CD14-positive monocyte (primary cell): ENCODE measurements around the gene PASD1. TPM values are rescaled to one million over a fixed set of nuclear protein-coding genes. Genes with fewer than 3 reads are reported as not detected.

Experiments used
- DNase-seq, 3 donors: peaks; one replicate each; pipeline ENCODE4 v3.0.0-alpha.2; 2011 to 2022
- H2AFZ ChIP-seq: 2 replicates; pipeline ENCODE4 v1.6.0; 2012; ENCODE audit warnings: mild to moderate bottlenecking, low read depth, low read length, inconsistent platforms; ENCODE audit not compliant: insufficient read depth, poor library complexity, severe bottlenecking
- H3K27ac ChIP-seq, 2 donors: 1 replicate in 1 of 2; 2 replicates in 1 of 2; pipeline ENCODE4 v1.5.1; 2012 to 2013; ENCODE audit warnings: low read length in 2 of 2, control low read depth in 1 of 2, inconsistent platforms in 1 of 2, low read depth in 1 of 2, mild to moderate bottlenecking in 1 of 2
- H3K27me3 ChIP-seq, 2 donors: one replicate each; pipeline versions ENCODE4 v1.6.0 to v1.6.1; 2011 to 2013; ENCODE audit warnings: low read length in 2 of 2; ENCODE audit not compliant: control insufficient read depth in 2 of 2, insufficient read depth in 2 of 2
- H3K36me3 ChIP-seq, 2 donors: replicated peaks in 1 of 2; 1 replicate in 1 of 2; 2 replicates in 1 of 2; pipeline versions ENCODE4 v1.5.1 to v1.6.1; 2012 to 2013; ENCODE audit warnings: low read length in 2 of 2, control low read depth in 1 of 2, inconsistent platforms in 1 of 2, mild to moderate bottlenecking in 1 of 2; ENCODE audit not compliant: insufficient read depth in 2 of 2, control insufficient read depth in 1 of 2
- H3K4me1 ChIP-seq, 2 donors: 1 replicate in 1 of 2; 2 replicates in 1 of 2; pipeline versions ENCODE4 v1.5.1 to v1.6.1; 2012 to 2013; ENCODE audit warnings: low read length in 2 of 2, control low read depth in 1 of 2, inconsistent platforms in 1 of 2, mild to moderate bottlenecking in 1 of 2, moderate library complexity in 1 of 2; ENCODE audit not compliant: insufficient read depth in 2 of 2, control insufficient read depth in 1 of 2
- H3K4me2 ChIP-seq: replicated peaks from 2 replicates; pipeline ENCODE3; 2012; ENCODE audit warnings: low read length, moderate library complexity, mild to moderate bottlenecking; ENCODE audit not compliant: poor library complexity, severe bottlenecking; ENCODE audit errors: extremely low read depth
- H3K4me3 ChIP-seq, 3 experiments: fragments of 200-600 bp in 1 of 3; sonication (generic) in 1 of 3; replicated peaks in 1 of 3; 1 replicate in 2 of 3; 2 replicates in 1 of 3; pipeline ENCODE4 v1.5.1; 2011 to 2013; ENCODE audit warnings: low read length in 3 of 3, mild to moderate bottlenecking in 3 of 3, control low read depth in 2 of 3, low read depth in 2 of 3, inconsistent platforms in 1 of 3, moderate library complexity in 1 of 3
- H3K79me2 ChIP-seq: 2 replicates; pipeline ENCODE4 v1.6.0; 2012; ENCODE audit warnings: mild to moderate bottlenecking, control low read depth, inconsistent platforms, low read length, moderate library complexity; ENCODE audit not compliant: insufficient read depth
- H3K9ac ChIP-seq: 2 replicates; pipeline ENCODE4 v1.6.0; 2017; ENCODE audit warnings: low read length, mild to moderate bottlenecking; ENCODE audit not compliant: insufficient read depth, poor library complexity, severe bottlenecking
- H3K9me3 ChIP-seq, 2 donors: replicated peaks in 1 of 2; 1 replicate in 1 of 2; 2 replicates in 1 of 2; pipeline versions ENCODE4 v1.5.1 to v1.6.1; 2012 to 2013; ENCODE audit warnings: low read length in 2 of 2, control low read depth in 1 of 2; ENCODE audit not compliant: control insufficient read depth in 1 of 2, insufficient read depth in 1 of 2
- H4K20me1 ChIP-seq: 2 replicates; pipeline ENCODE4 v1.6.0; 2012; ENCODE audit warnings: mild to moderate bottlenecking, low read length, control low read depth, moderate library complexity; ENCODE audit not compliant: insufficient read depth
- H3K27ac Mint-ChIP-seq, 7 donors: one replicate each; pipeline ENCODE4 v1.8.0; 2020; ENCODE audit warnings: mild to moderate bottlenecking in 7 of 7, mixed read lengths in 7 of 7, moderate library complexity in 6 of 7, inconsistent platforms in 2 of 7
- H3K27me3 Mint-ChIP-seq, 3 donors: one replicate each; pipeline ENCODE4 v1.8.0; 2021 to 2022; ENCODE audit warnings: low read depth in 3 of 3, mild to moderate bottlenecking in 3 of 3, mixed read lengths in 3 of 3, moderate library complexity in 3 of 3, inconsistent platforms in 1 of 3
- H3K36me3 Mint-ChIP-seq, 2 donors: one replicate each; pipeline ENCODE4 v1.8.0; 2020; ENCODE audit warnings: mixed read lengths in 2 of 2, inconsistent platforms in 1 of 2, mild to moderate bottlenecking in 1 of 2
- H3K4me1 Mint-ChIP-seq: one replicate; pipeline ENCODE4 v1.8.0; 2020; ENCODE audit warnings: mild to moderate bottlenecking, mixed read lengths
- H3K4me3 Mint-ChIP-seq, 2 donors: one replicate each; pipeline ENCODE4 v1.8.0; 2020; ENCODE audit warnings: mild to moderate bottlenecking in 2 of 2, mixed read lengths in 2 of 2, moderate library complexity in 1 of 2
- H3K9me3 Mint-ChIP-seq, 7 donors: one replicate each; pipeline ENCODE4 v1.8.0; 2020 to 2022; ENCODE audit warnings: mixed read lengths in 7 of 7, mild to moderate bottlenecking in 6 of 7, moderate library complexity in 6 of 7, inconsistent platforms in 2 of 7
- CTCF ChIP-seq: fragments of 200-600 bp; IDR thresholded peaks from one replicate; pipeline ENCODE4 v1.8.0; 2022; ENCODE audit warnings: antibody characterized with exemption, mild to moderate bottlenecking
- WGBS: methylation state at CpG from one replicate; pipeline ENCODE4 v1.1.5; 2013; ENCODE audit warnings: missing lambda C conversion rate; ENCODE audit not compliant: insufficient coverage; 5-methylcytosine and 5-hydroxymethylcytosine counted together
- intact Hi-C, 2 donors: fragments of 100-400 bp; cut with micrococcal nuclease; formaldehyde crosslinking; loops; one replicate each; pipeline versions ENCODE4 v1.15.0 to v1.15.1; 2023
- polyA plus RNA-seq, 3 donors: library from polyadenylated mRNA; depleted of rRNA in 1 of 3; unstranded in 2 of 3; stranded (reverse) in 1 of 3; fragments of 300-500 nt in 2 of 3; fragments of >200 nt in 1 of 3; fragmentation: Illumina TruSeq in 2 of 3; gene quantifications; 1 replicate in 2 of 3; 2 replicates in 1 of 3; pipeline ENCODE4 v1.2.3, GENCODE V29; 2012 to 2021

The PASD1 gene
- polyA plus RNA-seq, 3 donors = not detected

GRCh38 chrX:151724563-151725337 is 161.3 kb downstream of the PASD1 start:
- Mint-ChIP-seq H3K27ac (no peak overlapping the region), H3K36me3 (no peaks in the 10 kb centered on the region), H3K4me1 (peaks cover 14% of the 10 kb centered on the region), H3K9me3 (peaks cover 0 to 3% (median 0%) of the 10 kb centered on the region in 7 donors), H3K4me3 (no peak overlapping the region), H3K27me3 (peaks cover 3 to 5% (median 4%) of the 10 kb centered on the region in 3 donors)
- no peak for DNase-seq
- H3K27me3 ChIP-seq = no peaks in the 10 kb centered on the region
- no peak overlapping the region for H3K9ac ChIP-seq
- no peak for TF ChIP-seq CTCF
- no peak overlapping the region for H3K4me2 ChIP-seq
- no peaks in the 10 kb centered on the region for H3K36me3 ChIP-seq
- H2AFZ ChIP-seq = no peak overlapping the region
- no peak overlapping the region for H3K27ac ChIP-seq
- no peaks in the 10 kb centered on the region for H3K79me2 ChIP-seq
- no peak overlapping the region for H3K4me3 ChIP-seq
- 83% methylated on average over 4 of the region's 7 CpGs for WGBS
- H3K4me1 ChIP-seq = peaks cover 6% of the 10 kb centered on the region in 2 donors
- H4K20me1 ChIP-seq = no peaks in the 10 kb centered on the region
- intact Hi-C loops = no loop called here
- no peaks in the 10 kb centered on the region for H3K9me3 ChIP-seq

GRCh38 chrX:151725338-151725614 is 161.8 kb downstream of the PASD1 start:
- WGBS = no CpG with 5 or more reads among the region's 1 CpG

More at GRCh38 chrX:151725338-151725614, 161.8 kb downstream of the PASD1 start:
- TF ChIP-seq CTCF = no peak
- Histone ChIP-seq H3K9ac (no peak overlapping the region), H3K4me3 (no peak overlapping the region), H3K4me2 (no peak overlapping the region), H3K27ac (no peak overlapping the region), H4K20me1 (no peaks in the 10 kb centered on the region), H3K36me3 (no peaks in the 10 kb centered on the region), H3K4me1 (peaks cover 6% of the 10 kb centered on the region in 2 donors), H3K9me3 (no peaks in the 10 kb centered on the region), H3K79me2 (no peaks in the 10 kb centered on the region), H3K27me3 (no peaks in the 10 kb centered on the region), H2AFZ (no peak overlapping the region)
- peaks cover 4 to 7% (median 4%) of the 10 kb centered on the region in 3 donors for H3K27me3 Mint-ChIP-seq
- H3K4me3 Mint-ChIP-seq = no peak overlapping the region
- H3K36me3 Mint-ChIP-seq = no peaks in the 10 kb centered on the region
- peaks cover 14% of the 10 kb centered on the region for H3K4me1 Mint-ChIP-seq
- no peak for DNase-seq
- intact Hi-C loops = no loop called here
- H3K9me3 Mint-ChIP-seq = peaks cover 0 to 3% (median 0%) of the 10 kb centered on the region in 7 donors
- H3K27ac Mint-ChIP-seq = no peak overlapping the region

Other genes starting within 250 kb of the PASD1 start
- gene VMA21, start 166.5 kb upstream of the PASD1 start, polyA plus RNA-seq = 10 to 100 TPM in 2 of 3 donors, 1 to 10 TPM in 1; 8.9 to 77.2 (median 53.0) TPM
- not detected for gene PRRG3, start 131.8 kb downstream of the PASD1 start, polyA plus RNA-seq
- not detected for gene FATE1, start 152.4 kb downstream of the PASD1 start, polyA plus RNA-seq
- not detected for gene CNGA2, start 171.1 kb downstream of the PASD1 start, polyA plus RNA-seq